ENCODE measurements around the gene LSR. TPM values are rescaled to one million over a fixed set of nuclear protein-coding genes. Genes with fewer than 3 reads are reported as not detected.

The LSR gene
- total RNA-seq, 1 donor from 2014 or later = 27.1 TPM

- H4K20me1 ChIP-seq (ENCODE audit: low read depth) = peaks cover 24% of the 10 kb centered on the region
- H3F3A ChIP-seq (ENCODE audit: low read depth) = peaks cover 7% of the 10 kb centered on the region
- no peak for DNase-seq (ENCODE audit: low spot score)
- H3K36me3 ChIP-seq = peaks cover 5% of the 10 kb centered on the region
- no peak overlapping the region for H3K9ac ChIP-seq
- H3K9me3 Mint-ChIP-seq = no peaks in the 10 kb centered on the region
- no peak overlapping the region for H3K27ac Mint-ChIP-seq
- H3K4me1 ChIP-seq = no peaks in the 10 kb centered on the region
- H3K4me3 Mint-ChIP-seq = no peak overlapping the region
- no peak overlapping the region for H3K27ac ChIP-seq
- TF ChIP-seq, protein P1, sequence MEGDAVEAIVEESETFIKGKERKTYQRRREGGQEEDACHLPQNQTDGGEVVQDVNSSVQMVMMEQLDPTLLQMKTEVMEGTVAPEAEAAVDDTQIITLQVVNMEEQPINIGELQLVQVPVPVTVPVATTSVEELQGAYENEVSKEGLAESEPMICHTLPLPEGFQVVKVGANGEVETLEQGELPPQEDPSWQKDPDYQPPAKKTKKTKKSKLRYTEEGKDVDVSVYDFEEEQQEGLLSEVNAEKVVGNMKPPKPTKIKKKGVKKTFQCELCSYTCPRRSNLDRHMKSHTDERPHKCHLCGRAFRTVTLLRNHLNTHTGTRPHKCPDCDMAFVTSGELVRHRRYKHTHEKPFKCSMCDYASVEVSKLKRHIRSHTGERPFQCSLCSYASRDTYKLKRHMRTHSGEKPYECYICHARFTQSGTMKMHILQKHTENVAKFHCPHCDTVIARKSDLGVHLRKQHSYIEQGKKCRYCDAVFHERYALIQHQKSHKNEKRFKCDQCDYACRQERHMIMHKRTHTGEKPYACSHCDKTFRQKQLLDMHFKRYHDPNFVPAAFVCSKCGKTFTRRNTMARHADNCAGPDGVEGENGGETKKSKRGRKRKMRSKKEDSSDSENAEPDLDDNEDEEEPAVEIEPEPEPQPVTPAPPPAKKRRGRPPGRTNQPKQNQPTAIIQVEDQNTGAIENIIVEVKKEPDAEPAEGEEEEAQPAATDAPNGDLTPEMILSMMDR (IDR thresholded peaks at IDR 0.05) = no peak
- no peak for TF ChIP-seq EZH2phosphoT487 (IDR thresholded peaks at IDR 0.05)
- no peak for TF ChIP-seq EZH2 (IDR thresholded peaks at IDR 0.05)
- H3K79me2 ChIP-seq (ENCODE audit: low read depth) = peaks cover 20% of the 10 kb centered on the region
- H3K27me3 ChIP-seq = no peaks in the 10 kb centered on the region
- peaks cover 7% of the 10 kb centered on the region for H3K27me3 Mint-ChIP-seq (ENCODE audit: insufficient read depth, low read depth)
- H3K4me2 ChIP-seq = no peak overlapping the region
- no peak overlapping the region for H3K4me3 ChIP-seq
- H3K4me1 Mint-ChIP-seq = peaks cover 9% of the 10 kb centered on the region
- H3K36me3 Mint-ChIP-seq = peaks cover 27% of the 10 kb centered on the region
- H3K9me3 ChIP-seq (ENCODE audit: low read depth) = no peaks in the 10 kb centered on the region
- H2AFZ ChIP-seq (replicated peaks) = no peak overlapping the region
These were observed 25.0 kb downstream of the LSR start for GRCh38 chr19:35273686-35274259.

GRCh38 chr19:35274323-35274722 is 25.5 kb downstream of the LSR start:
- Mint-ChIP-seq H3K27me3 (ENCODE audit: insufficient read depth, low read depth) (peaks cover 7% of the 10 kb centered on the region), H3K9me3 (no peaks in the 10 kb centered on the region), H3K4me3 (no peak overlapping the region), H3K36me3 (peaks cover 27% of the 10 kb centered on the region), H3K4me1 (peaks cover 9% of the 10 kb centered on the region), H3K27ac (no peak overlapping the region)
- no peaks in the 10 kb centered on the region for H3K9me3 ChIP-seq (ENCODE audit: low read depth)
- TF ChIP-seq, protein P1 (IDR thresholded peaks at IDR 0.05) = no peak
- no peak for TF ChIP-seq EZH2 (IDR thresholded peaks at IDR 0.05)
- TF ChIP-seq EZH2phosphoT487 (IDR thresholded peaks at IDR 0.05) = no peak
- H3K79me2 ChIP-seq (ENCODE audit: low read depth) = peaks cover 20% of the 10 kb centered on the region
- peaks cover 7% of the 10 kb centered on the region for H3F3A ChIP-seq (ENCODE audit: low read depth)
- peaks cover 5% of the 10 kb centered on the region for H3K36me3 ChIP-seq
- H3K4me3 ChIP-seq = no peak overlapping the region
- H3K4me2 ChIP-seq = no peak overlapping the region
- no peak overlapping the region for H3K9ac ChIP-seq
- H3K4me1 ChIP-seq = no peaks in the 10 kb centered on the region
- H4K20me1 ChIP-seq (ENCODE audit: low read depth) = peaks cover 24% of the 10 kb centered on the region
- DNase-seq (ENCODE audit: low spot score) = no peak
- H3K27me3 ChIP-seq = no peaks in the 10 kb centered on the region
- H3K27ac ChIP-seq = no peak overlapping the region
- no peak overlapping the region for H2AFZ ChIP-seq (replicated peaks)

GRCh38 chr19:35276706-35277281 is 28.0 kb downstream of the LSR start:
- no peak overlapping the region for H3K4me2 ChIP-seq
- H3K36me3 ChIP-seq = no peaks in the 10 kb centered on the region
- H3K4me1 ChIP-seq = no peaks in the 10 kb centered on the region
- no peak overlapping the region for H3K4me3 ChIP-seq
- H4K20me1 ChIP-seq (ENCODE audit: low read depth) = peaks cover 10% of the 10 kb centered on the region
- no peak overlapping the region for H3K27ac ChIP-seq
- Mint-ChIP-seq H3K27ac (no peak overlapping the region), H3K9me3 (no peaks in the 10 kb centered on the region), H3K36me3 (peaks cover 25% of the 10 kb centered on the region), H3K27me3 (ENCODE audit: insufficient read depth, low read depth) (peaks cover 11% of the 10 kb centered on the region), H3K4me3 (no peak overlapping the region), H3K4me1 (peaks cover 4% of the 10 kb centered on the region)
- no peak overlapping the region for H2AFZ ChIP-seq (replicated peaks)
- no peaks in the 10 kb centered on the region for H3K79me2 ChIP-seq (ENCODE audit: low read depth)
- TF ChIP-seq EZH2 (IDR thresholded peaks at IDR 0.05) (no peak), EZH2phosphoT487 (IDR thresholded peaks at IDR 0.05) (no peak)
- TF ChIP-seq, protein P1 (IDR thresholded peaks at IDR 0.05) = no peak
- H3F3A ChIP-seq (ENCODE audit: low read depth) = no peaks in the 10 kb centered on the region
- no peaks in the 10 kb centered on the region for H3K9me3 ChIP-seq (ENCODE audit: low read depth)
- H3K9ac ChIP-seq = no peak overlapping the region
- no peak for DNase-seq (ENCODE audit: low spot score)
- H3K27me3 ChIP-seq = no peaks in the 10 kb centered on the region

All from neural progenitor cell (in vitro differentiated cells).